Central memory CD8-positive, alpha-beta T cell (primary cell): ENCODE data around the gene RAD51B.

Experiments
- ATAC-seq: fragments of 150-1000 bp; cut with Tn5 transposase; replicated peaks from 2 replicates; pipeline ENCODE4 v1.10.0; 2022; ENCODE audit warnings: mild to moderate bottlenecking, moderate FRiP score, moderate number of reproducible peaks; ENCODE audit not compliant: poor library complexity, severe bottlenecking; ENCODE audit errors: extremely low read depth
- DNase-seq, 2 donors: peaks; one replicate each; pipeline ENCODE4 v3.0.0; 2021; ENCODE audit warnings: low spot score in 2 of 2
- H3K27ac Mint-ChIP-seq: one replicate; pipeline ENCODE4 v1.8.0; 2022; ENCODE audit warnings: low read depth, mild to moderate bottlenecking, moderate library complexity, mixed read lengths
- H3K27me3 Mint-ChIP-seq: one replicate; pipeline ENCODE4 v1.8.0; 2022; ENCODE audit warnings: mixed read lengths
- H3K36me3 Mint-ChIP-seq: one replicate; pipeline ENCODE4 v1.8.0; 2022; ENCODE audit warnings: mild to moderate bottlenecking, moderate library complexity, mixed read lengths; ENCODE audit not compliant: insufficient read depth
- H3K4me1 Mint-ChIP-seq: one replicate; pipeline ENCODE4 v1.8.0; 2022; ENCODE audit warnings: mixed read lengths
- H3K4me3 Mint-ChIP-seq: one replicate; pipeline ENCODE4 v1.8.0; 2022; ENCODE audit warnings: mild to moderate bottlenecking, moderate library complexity, mixed read lengths
- H3K9me3 Mint-ChIP-seq: one replicate; pipeline ENCODE4 v1.8.0; 2022; ENCODE audit warnings: mixed read lengths

Gene RAD51B

DNA sequence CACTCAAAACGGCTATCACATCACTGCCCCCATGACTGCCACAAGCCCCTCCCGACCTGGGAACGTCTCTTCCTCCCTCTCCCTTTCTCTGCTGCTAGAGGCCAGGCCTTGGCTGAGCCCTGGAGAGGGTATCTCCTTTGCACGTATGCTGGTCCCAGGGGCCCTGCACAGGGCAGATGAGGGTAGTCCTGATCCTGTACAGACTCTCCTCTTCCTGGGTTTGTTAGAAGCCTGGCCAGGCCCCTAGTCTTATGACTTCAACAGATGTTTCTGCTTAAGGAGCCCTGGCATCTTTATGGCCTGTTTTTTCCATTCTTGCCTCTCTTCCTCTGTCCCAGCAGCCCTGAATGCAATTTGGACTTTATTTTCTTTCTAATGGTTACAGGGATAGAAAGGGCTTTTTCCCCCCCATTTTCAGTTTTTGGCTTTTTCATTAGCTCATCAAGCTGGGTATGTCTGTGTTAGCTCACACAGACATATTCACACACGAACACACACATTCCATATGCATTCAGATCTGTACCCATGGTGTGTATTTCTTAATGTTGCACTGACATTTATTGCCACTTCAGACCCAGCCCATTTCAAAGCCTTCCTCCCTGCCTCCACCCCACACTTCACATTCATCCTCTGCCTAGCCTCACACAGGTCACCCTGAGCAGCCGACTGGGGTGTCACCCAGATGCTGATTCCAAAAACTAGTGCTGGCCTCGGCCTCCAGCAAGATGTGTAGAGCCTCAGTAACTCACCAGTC lies 770.0 kb downstream of the RAD51B start:
- Mint-ChIP-seq H3K36me3 (no peaks in the 10 kb centered on the region), H3K27me3 (no peaks in the 10 kb centered on the region), H3K27ac (no peak overlapping the region), H3K4me1 (peaks cover 11% of the 10 kb centered on the region), H3K9me3 (no peaks in the 10 kb centered on the region), H3K4me3 (no peak overlapping the region)
- no peak for DNase-seq
- ATAC-seq: no peak

DNA sequence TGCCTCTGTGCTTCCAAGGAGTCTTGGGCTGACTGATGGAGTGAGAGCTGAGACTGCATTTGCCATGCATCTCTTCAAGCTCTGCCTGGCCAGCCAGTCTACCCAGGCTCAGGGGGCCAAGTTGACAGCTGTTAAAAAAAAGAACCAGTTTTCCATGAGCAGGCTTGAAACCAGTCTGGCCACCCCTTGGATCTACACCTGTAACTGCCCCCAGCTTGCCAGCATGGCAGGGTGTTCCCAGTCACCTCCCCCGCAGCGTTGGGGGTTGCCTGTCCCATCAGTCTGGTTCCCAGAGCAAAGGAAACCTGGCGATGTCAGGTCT lies 770.6 kb downstream of the RAD51B start:
- ATAC-seq (no peak), DNase-seq (no peak)
- Mint-ChIP-seq H3K27me3 (no peaks in the 10 kb centered on the region), H3K9me3 (no peaks in the 10 kb centered on the region), H3K4me3 (no peak overlapping the region), H3K4me1 (peaks cover 11% of the 10 kb centered on the region), H3K27ac (no peak overlapping the region), H3K36me3 (no peaks in the 10 kb centered on the region)

GRCh38 chr14:68591786-68592185 lies 772.2 kb downstream of the RAD51B start:
- Mint-ChIP-seq H3K27ac (no peak overlapping the region), H3K36me3 (no peaks in the 10 kb centered on the region), H3K27me3 (no peaks in the 10 kb centered on the region), H3K4me1 (peaks cover 11% of the 10 kb centered on the region), H3K9me3 (no peaks in the 10 kb centered on the region), H3K4me3 (no peak overlapping the region)
- DNase-seq: no peak
- no peak for ATAC-seq

- H3K27ac Mint-ChIP-seq: no peak overlapping the region
- peaks cover 11% of the 10 kb centered on the region for H3K4me1 Mint-ChIP-seq
- ATAC-seq (no peak), DNase-seq (no peak)
- H3K4me3 Mint-ChIP-seq: no peak overlapping the region
- H3K27me3 Mint-ChIP-seq: no peaks in the 10 kb centered on the region
- no peaks in the 10 kb centered on the region for H3K36me3 Mint-ChIP-seq
- no peaks in the 10 kb centered on the region for H3K9me3 Mint-ChIP-seq
These were observed 773.5 kb downstream of the RAD51B start for GRCh38 chr14:68592948-68593556.

- no peak for ATAC-seq
- DNase-seq: no peak
- Mint-ChIP-seq H3K27ac (peak overlapping the region; percentile 46), H3K27me3 (no peaks in the 10 kb centered on the region), H3K9me3 (no peaks in the 10 kb centered on the region), H3K4me1 (peaks cover 11% of the 10 kb centered on the region), H3K4me3 (no peak overlapping the region), H3K36me3 (no peaks in the 10 kb centered on the region)
These were observed 774.4 kb downstream of the RAD51B start for GRCh38 chr14:68593806-68594536.

DNA sequence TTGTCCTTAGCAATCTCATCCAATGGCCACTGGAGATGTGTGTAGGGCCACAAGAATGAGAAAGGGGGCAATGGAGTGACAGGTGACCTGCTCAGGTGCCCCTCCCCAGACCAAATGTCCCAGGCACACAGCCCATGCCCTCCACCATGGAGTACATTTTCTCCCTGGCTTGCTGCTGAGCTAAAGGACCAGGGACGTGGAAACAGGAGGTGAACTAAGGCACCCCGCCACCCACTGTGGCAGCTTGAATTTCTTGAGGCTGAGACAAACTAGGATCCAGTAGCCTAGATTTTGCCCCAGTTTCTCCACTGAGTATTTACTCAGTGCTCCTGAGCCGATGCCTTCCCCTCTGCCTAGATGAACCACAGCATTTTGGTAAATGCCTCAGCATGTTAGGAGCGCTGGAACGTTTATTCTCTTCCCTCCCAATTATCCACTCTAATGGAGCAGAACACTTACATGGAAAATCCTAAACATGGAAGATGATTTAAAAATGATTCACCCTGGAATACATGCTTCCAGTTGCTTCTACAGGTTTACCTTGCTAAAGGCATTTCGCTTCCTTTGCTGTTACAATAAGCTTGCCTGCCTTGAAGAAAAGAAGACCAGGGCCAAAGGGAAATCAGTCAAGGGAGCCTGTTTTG lies 775.3 kb downstream of the RAD51B start:
- ATAC-seq (no peak), DNase-seq (no peak)
- H3K4me1 Mint-ChIP-seq: peaks cover 11% of the 10 kb centered on the region
- H3K9me3 Mint-ChIP-seq: no peaks in the 10 kb centered on the region
- H3K27me3 Mint-ChIP-seq: no peaks in the 10 kb centered on the region
- H3K36me3 Mint-ChIP-seq: no peaks in the 10 kb centered on the region
- no peak overlapping the region for H3K4me3 Mint-ChIP-seq
- peak overlapping the region; percentile 46 for H3K27ac Mint-ChIP-seq

DNA sequence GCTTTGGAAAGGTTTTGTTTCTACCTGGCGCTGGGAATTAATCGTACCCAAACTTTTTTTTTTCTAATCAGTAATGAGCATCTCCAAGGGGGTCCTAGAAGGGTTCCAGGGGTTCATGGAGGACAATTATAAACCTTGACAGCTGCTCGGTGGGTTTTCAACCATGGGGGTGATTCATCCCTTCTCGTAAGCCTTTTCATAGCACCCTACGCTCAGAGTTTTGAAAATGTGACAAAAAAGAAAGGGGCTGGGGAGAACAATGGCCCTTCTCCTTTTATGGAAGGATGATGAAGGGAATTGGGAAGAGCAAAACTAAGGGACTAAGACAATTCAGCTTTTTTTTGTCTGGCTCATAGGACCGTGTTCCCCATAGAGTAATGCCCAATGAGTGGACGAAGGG lies 776.6 kb downstream of the RAD51B start:
- no peaks in the 10 kb centered on the region for H3K27me3 Mint-ChIP-seq
- no peak overlapping the region for H3K4me3 Mint-ChIP-seq
- H3K9me3 Mint-ChIP-seq: no peaks in the 10 kb centered on the region
- ATAC-seq (no peak), DNase-seq (no peak)
- peaks cover 11% of the 10 kb centered on the region for H3K4me1 Mint-ChIP-seq
- no peak overlapping the region for H3K27ac Mint-ChIP-seq
- no peaks in the 10 kb centered on the region for H3K36me3 Mint-ChIP-seq

DNA sequence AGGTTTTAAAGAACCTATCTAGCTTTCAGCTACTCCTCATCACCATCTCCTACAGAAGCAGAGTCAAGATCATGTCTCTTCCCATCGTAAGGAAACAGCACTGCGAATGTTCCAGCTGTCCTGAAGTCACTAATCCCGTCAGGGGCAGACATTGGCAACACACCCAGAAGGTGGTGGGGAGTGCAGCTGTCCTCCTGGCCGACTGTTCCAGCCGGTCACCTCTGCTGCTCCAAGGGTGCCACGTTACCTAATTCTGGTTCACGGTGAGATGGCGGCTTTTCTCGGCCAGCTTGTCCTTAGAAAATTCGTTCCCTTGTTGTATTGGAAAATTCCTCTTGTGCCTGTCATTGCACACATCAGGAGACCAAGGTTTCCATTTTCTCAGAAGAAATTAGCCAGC lies 777.1 kb downstream of the RAD51B start:
- H3K4me3 Mint-ChIP-seq: no peak overlapping the region
- DNase-seq: no peak
- no peak overlapping the region for H3K27ac Mint-ChIP-seq
- H3K4me1 Mint-ChIP-seq: peaks cover 11% of the 10 kb centered on the region
- ATAC-seq: no peak
- H3K9me3 Mint-ChIP-seq: no peaks in the 10 kb centered on the region
- H3K27me3 Mint-ChIP-seq: no peaks in the 10 kb centered on the region
- no peaks in the 10 kb centered on the region for H3K36me3 Mint-ChIP-seq

DNA sequence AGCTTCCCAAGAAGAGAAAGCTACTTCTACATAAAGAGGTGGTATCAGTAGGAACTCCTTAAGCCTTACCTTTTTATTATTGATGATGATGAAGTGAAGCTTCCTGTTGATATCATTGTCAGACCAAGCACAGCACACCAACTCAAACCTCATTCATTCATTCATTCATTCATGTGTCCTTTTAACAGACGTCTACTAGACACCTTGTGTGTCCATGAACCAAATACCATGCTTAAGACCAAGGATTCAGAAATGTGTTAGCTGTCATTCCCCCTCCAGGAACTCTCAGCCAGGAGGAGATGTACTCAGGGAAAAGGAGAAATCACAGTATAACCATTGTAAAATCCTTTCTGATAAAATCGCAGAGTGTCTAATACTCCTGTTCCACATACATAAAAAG lies 778.5 kb downstream of the RAD51B start:
- DNase-seq (no peak), ATAC-seq (no peak)
- H3K27me3 Mint-ChIP-seq: no peaks in the 10 kb centered on the region
- H3K27ac Mint-ChIP-seq: no peak overlapping the region
- H3K4me1 Mint-ChIP-seq: peaks cover 10% of the 10 kb centered on the region
- H3K4me3 Mint-ChIP-seq: no peak overlapping the region
- no peaks in the 10 kb centered on the region for H3K36me3 Mint-ChIP-seq
- H3K9me3 Mint-ChIP-seq: no peaks in the 10 kb centered on the region

- no peaks in the 10 kb centered on the region for H3K27me3 Mint-ChIP-seq
- DNase-seq (no peak), ATAC-seq (no peak)
- H3K27ac Mint-ChIP-seq: peak overlapping the region; percentile 29
- H3K4me3 Mint-ChIP-seq: no peak overlapping the region
- H3K9me3 Mint-ChIP-seq: no peaks in the 10 kb centered on the region
- no peaks in the 10 kb centered on the region for H3K36me3 Mint-ChIP-seq
- H3K4me1 Mint-ChIP-seq: peaks cover 6% of the 10 kb centered on the region
These were observed 779.3 kb downstream of the RAD51B start for GRCh38 chr14:68598621-68599447.

DNA sequence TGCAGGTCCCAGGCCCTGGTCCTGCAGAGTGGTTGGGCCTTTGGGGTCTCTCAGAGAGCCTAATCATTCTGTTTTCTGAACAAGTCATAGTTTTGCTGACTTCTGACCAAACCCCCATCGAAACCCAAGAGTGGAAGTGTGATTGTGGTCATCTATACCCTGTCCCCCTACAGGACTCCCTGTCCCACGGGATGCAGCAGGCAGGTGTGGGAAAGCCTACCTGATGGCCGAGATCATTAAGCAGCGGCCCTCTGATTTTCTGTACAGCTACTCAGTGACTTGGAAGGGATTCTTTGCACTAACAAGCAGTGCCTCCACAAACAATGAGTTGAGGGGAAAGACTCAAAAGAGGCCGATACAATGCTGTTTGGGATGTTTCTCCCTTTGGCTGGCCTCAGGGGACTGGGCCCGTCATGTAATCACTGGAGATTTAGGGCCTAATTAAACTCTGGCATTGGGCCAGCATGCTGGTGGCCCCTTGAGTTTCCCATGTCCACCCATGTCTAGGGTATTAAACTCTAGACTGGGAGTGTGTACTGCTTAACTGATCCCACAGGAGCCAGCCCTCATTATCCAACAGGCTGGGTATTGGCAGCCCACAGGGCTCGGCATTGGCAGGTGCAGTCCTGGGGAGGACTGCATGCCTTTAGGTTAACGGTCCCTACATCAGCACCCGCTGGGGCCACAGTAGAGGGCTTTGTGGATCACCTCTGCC lies 780.5 kb downstream of the RAD51B start:
- Mint-ChIP-seq H3K4me3 (no peak overlapping the region), H3K4me1 (no peaks in the 10 kb centered on the region), H3K9me3 (no peaks in the 10 kb centered on the region), H3K36me3 (no peaks in the 10 kb centered on the region), H3K27ac (no peak overlapping the region), H3K27me3 (no peaks in the 10 kb centered on the region)
- DNase-seq: no peak
- no peak for ATAC-seq

- Mint-ChIP-seq H3K9me3 (no peaks in the 10 kb centered on the region), H3K4me1 (no peaks in the 10 kb centered on the region), H3K27ac (no peak overlapping the region), H3K4me3 (no peak overlapping the region), H3K36me3 (no peaks in the 10 kb centered on the region), H3K27me3 (no peaks in the 10 kb centered on the region)
- DNase-seq (no peak), ATAC-seq (no peak)
These were observed 782.9 kb downstream of the RAD51B start for GRCh38 chr14:68602507-68602906.
